Measurements from ENCODE around the gene DMXL1.

GRCh38 chr5:119290161-119290569 lies 219.3 kb downstream of the DMXL1 start:
- TF ChIP-seq CTCF (IDR thresholded peaks at IDR 0.05) (no peak), POLR2A (IDR thresholded peaks at IDR 0.05) (no peak), POLR2AphosphoS5 (IDR thresholded peaks at IDR 0.05) (no peak)

All from breast epithelium (tissue), 3 donors.